A549 (cell line): ENCODE measurements around the gene KCNH8.

Experiments
- CBX2 ChIP-seq: fragments of 200-600 bp; sonication (generic); IDR thresholded peaks from 2 replicates; pipeline ENCODE4 v1.6.1; 2016; ENCODE audit warnings: low read depth, mild to moderate bottlenecking, borderline replicate concordance
- EHMT2 ChIP-seq: fragments of 200-600 bp; sonication (generic); IDR thresholded peaks from 2 replicates; pipeline ENCODE4 v1.6.1; 2016; ENCODE audit warnings: antibody characterized with exemption, low read depth, mild to moderate bottlenecking, moderate library complexity
- MAFK ChIP-seq: fragments of 450-650 bp; IDR thresholded peaks from 2 replicates; pipeline ENCODE4 v1.6.1; 2014; ENCODE audit not compliant: partially characterized antibody
- MYC ChIP-seq: IDR thresholded peaks from 2 replicates; pipeline ENCODE4 v1.6.1; 2012; ENCODE audit warnings: mild to moderate bottlenecking, inconsistent platforms, low read length, improper control_type of control experiment, borderline replicate concordance
- POLR2A ChIP-seq: IDR thresholded peaks from 2 replicates; pipeline ENCODE4 v1.6.1; 2012; ENCODE audit warnings: mild to moderate bottlenecking, low read length
- RAD21 ChIP-seq, 2 experiments: fragments of >200 bp in 1 of 2; sonication (Bioruptor Twin) in 1 of 2; formaldehyde crosslinking in 1 of 2; IDR thresholded peaks in 1 of 2; conservative IDR thresholded peaks in 1 of 2; 2 replicates in 1 of 2; 3 replicates in 1 of 2; pipeline ENCODE4 v1.6.1; 2012 to 2018; ENCODE audit warnings: inconsistent platforms in 1 of 2
- RCOR1 ChIP-seq: fragments of 150-350 bp; IDR thresholded peaks from 2 replicates; pipeline ENCODE4 v1.6.1; 2014; ENCODE audit warnings: antibody characterized with exemption, low read length, low read depth
- SMC3 ChIP-seq: fragments of >200 bp; sonication (Bioruptor Twin); formaldehyde crosslinking; IDR thresholded peaks from 3 replicates; pipeline ENCODE4 v1.6.1; 2018; ENCODE audit warnings: inconsistent platforms
- TF ChIP-seq, protein P1 (sequence below): fragments of 200-600 bp; sonication (generic); IDR thresholded peaks from 2 replicates; pipeline ENCODE4 v1.6.1; 2016; ENCODE audit warnings: antibody characterized with exemption, mild to moderate bottlenecking, moderate library complexity
- TF ChIP-seq, protein P2 (sequence below): fragments of >200 bp; sonication (Bioruptor Twin); formaldehyde crosslinking; IDR thresholded peaks from 3 replicates; pipeline ENCODE4 v1.5.1; 2016
- TF ChIP-seq, protein P3 (sequence below): fragments of 150-350 bp; IDR thresholded peaks from 2 replicates; pipeline ENCODE4 v1.6.1; 2014; ENCODE audit warnings: low read depth, mild to moderate bottlenecking, low read length
- TF ChIP-seq, protein P4 (sequence below): IDR thresholded peaks from 2 replicates; pipeline ENCODE4 v1.6.1; 2012

GRCh38 chr3:19215427-19215826 lies 67.1 kb downstream of the KCNH8 start:
- TF ChIP-seq RAD21 (conservative IDR thresholded peaks at IDR 0.05 in 1 of 2, IDR thresholded peaks at IDR 0.05 in 1 of 2) (no peak), CBX2 (no peak), EHMT2 (no peak), SMC3 (no peak), MAFK (no peak), MYC (no peak), POLR2A (no peak), RCOR1 (no peak)
- TF ChIP-seq, protein P1, sequence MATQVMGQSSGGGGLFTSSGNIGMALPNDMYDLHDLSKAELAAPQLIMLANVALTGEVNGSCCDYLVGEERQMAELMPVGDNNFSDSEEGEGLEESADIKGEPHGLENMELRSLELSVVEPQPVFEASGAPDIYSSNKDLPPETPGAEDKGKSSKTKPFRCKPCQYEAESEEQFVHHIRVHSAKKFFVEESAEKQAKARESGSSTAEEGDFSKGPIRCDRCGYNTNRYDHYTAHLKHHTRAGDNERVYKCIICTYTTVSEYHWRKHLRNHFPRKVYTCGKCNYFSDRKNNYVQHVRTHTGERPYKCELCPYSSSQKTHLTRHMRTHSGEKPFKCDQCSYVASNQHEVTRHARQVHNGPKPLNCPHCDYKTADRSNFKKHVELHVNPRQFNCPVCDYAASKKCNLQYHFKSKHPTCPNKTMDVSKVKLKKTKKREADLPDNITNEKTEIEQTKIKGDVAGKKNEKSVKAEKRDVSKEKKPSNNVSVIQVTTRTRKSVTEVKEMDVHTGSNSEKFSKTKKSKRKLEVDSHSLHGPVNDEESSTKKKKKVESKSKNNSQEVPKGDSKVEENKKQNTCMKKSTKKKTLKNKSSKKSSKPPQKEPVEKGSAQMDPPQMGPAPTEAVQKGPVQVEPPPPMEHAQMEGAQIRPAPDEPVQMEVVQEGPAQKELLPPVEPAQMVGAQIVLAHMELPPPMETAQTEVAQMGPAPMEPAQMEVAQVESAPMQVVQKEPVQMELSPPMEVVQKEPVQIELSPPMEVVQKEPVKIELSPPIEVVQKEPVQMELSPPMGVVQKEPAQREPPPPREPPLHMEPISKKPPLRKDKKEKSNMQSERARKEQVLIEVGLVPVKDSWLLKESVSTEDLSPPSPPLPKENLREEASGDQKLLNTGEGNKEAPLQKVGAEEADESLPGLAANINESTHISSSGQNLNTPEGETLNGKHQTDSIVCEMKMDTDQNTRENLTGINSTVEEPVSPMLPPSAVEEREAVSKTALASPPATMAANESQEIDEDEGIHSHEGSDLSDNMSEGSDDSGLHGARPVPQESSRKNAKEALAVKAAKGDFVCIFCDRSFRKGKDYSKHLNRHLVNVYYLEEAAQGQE = no peak
- TF ChIP-seq, protein P2, sequence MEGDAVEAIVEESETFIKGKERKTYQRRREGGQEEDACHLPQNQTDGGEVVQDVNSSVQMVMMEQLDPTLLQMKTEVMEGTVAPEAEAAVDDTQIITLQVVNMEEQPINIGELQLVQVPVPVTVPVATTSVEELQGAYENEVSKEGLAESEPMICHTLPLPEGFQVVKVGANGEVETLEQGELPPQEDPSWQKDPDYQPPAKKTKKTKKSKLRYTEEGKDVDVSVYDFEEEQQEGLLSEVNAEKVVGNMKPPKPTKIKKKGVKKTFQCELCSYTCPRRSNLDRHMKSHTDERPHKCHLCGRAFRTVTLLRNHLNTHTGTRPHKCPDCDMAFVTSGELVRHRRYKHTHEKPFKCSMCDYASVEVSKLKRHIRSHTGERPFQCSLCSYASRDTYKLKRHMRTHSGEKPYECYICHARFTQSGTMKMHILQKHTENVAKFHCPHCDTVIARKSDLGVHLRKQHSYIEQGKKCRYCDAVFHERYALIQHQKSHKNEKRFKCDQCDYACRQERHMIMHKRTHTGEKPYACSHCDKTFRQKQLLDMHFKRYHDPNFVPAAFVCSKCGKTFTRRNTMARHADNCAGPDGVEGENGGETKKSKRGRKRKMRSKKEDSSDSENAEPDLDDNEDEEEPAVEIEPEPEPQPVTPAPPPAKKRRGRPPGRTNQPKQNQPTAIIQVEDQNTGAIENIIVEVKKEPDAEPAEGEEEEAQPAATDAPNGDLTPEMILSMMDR = no peak
- TF ChIP-seq, protein P3, sequence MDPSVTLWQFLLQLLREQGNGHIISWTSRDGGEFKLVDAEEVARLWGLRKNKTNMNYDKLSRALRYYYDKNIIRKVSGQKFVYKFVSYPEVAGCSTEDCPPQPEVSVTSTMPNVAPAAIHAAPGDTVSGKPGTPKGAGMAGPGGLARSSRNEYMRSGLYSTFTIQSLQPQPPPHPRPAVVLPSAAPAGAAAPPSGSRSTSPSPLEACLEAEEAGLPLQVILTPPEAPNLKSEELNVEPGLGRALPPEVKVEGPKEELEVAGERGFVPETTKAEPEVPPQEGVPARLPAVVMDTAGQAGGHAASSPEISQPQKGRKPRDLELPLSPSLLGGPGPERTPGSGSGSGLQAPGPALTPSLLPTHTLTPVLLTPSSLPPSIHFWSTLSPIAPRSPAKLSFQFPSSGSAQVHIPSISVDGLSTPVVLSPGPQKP = no peak
- TF ChIP-seq, protein P4, sequence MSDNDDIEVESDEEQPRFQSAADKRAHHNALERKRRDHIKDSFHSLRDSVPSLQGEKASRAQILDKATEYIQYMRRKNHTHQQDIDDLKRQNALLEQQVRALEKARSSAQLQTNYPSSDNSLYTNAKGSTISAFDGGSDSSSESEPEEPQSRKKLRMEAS = no peak
